GM21786 (cell line): ENCODE data around the gene CDH11.

Experiments used
- ATAC-seq: cut with Tn5 transposase; IDR thresholded peaks from one replicate; pipeline ENCODE4 v1.9.1; 2021; ENCODE audit not compliant: unreplicated experiment

The CDH11 gene

GRCh38 chr16:65038100-65038499, 83.8 kb downstream of the CDH11 start:
- no peak for ATAC-seq

- no peak for ATAC-seq
Observed at GRCh38 chr16:65037556-65037955, 84.3 kb downstream of the CDH11 start.

- no peak for ATAC-seq
Observed at GRCh38 chr16:65034915-65035314, 86.9 kb downstream of the CDH11 start.

GRCh38 chr16:65032387-65032786, 89.5 kb downstream of the CDH11 start:
- no peak for ATAC-seq

GRCh38 chr16:65024767-65025178, 97.1 kb downstream of the CDH11 start:
- ATAC-seq = no peak

GRCh38 chr16:65023802-65024201, 98.1 kb downstream of the CDH11 start:
- no peak for ATAC-seq

- no peak for ATAC-seq
Observed at GRCh38 chr16:65021852-65022595, 99.8 kb downstream of the CDH11 start.

GRCh38 chr16:65016754-65017153, 105.1 kb downstream of the CDH11 start:
- ATAC-seq = no peak

GRCh38 chr16:65015599-65015998, 106.3 kb downstream of the CDH11 start:
- ATAC-seq = no peak

GRCh38 chr16:65012357-65012756, 109.5 kb downstream of the CDH11 start:
- no peak for ATAC-seq

- no peak for ATAC-seq
Observed at GRCh38 chr16:65010125-65010524, 111.7 kb downstream of the CDH11 start.

- ATAC-seq = no peak
Observed at GRCh38 chr16:65005696-65006095, 116.2 kb downstream of the CDH11 start.

- ATAC-seq = no peak
Observed at GRCh38 chr16:65004570-65004969, 117.3 kb downstream of the CDH11 start.

- no peak for ATAC-seq
Observed at GRCh38 chr16:65003621-65004020, 118.2 kb downstream of the CDH11 start.

- no peak for ATAC-seq
Observed at GRCh38 chr16:65002265-65002664, 119.6 kb downstream of the CDH11 start.

- ATAC-seq = no peak
Observed at GRCh38 chr16:65000654-65001053, 121.2 kb downstream of the CDH11 start.

GRCh38 chr16:64997751-64998150, 124.1 kb downstream of the CDH11 start:
- no peak for ATAC-seq

- ATAC-seq = no peak
Observed at GRCh38 chr16:64997121-64997520, 124.7 kb downstream of the CDH11 start.

GRCh38 chr16:64996641-64997040, 125.2 kb downstream of the CDH11 start:
- no peak for ATAC-seq

- no peak for ATAC-seq
Observed at GRCh38 chr16:64993464-64993863, 128.4 kb downstream of the CDH11 start.

GRCh38 chr16:64991001-64991400, 130.9 kb downstream of the CDH11 start:
- no peak for ATAC-seq

GRCh38 chr16:64990101-64990500, 131.8 kb downstream of the CDH11 start:
- no peak for ATAC-seq

- no peak for ATAC-seq
Observed at GRCh38 chr16:64989050-64989449, 132.8 kb downstream of the CDH11 start.
